GM23338 (cell line): Measurements from ENCODE around the gene HERPUD2. TPM values are rescaled to one million over a fixed set of nuclear protein-coding genes. Genes with fewer than 3 reads are reported as not detected.

ENCODE experiments used
- ATAC-seq: fragments of 200-7000 bp; cut with Tn5 transposase; 3 replicates; pipeline ENCODE4 v1.9.1; 2020
- DNase-seq: peaks from one replicate; pipeline ENCODE4 v3.0.0-alpha.2; 2015; ENCODE audit warnings: low spot score
- H2AFZ ChIP-seq: fragments of 200-600 bp; sonication (generic); 2 replicates; pipeline ENCODE4 v1.8.0; 2016; ENCODE audit warnings: antibody characterized with exemption, mild to moderate bottlenecking, moderate library complexity
- H3F3A ChIP-seq: fragments of 200-600 bp; sonication (generic); replicated peaks from 2 replicates; pipeline ENCODE4 v1.8.0; 2017; ENCODE audit warnings: antibody characterized with exemption, mixed run types, low read depth
- H3K27ac ChIP-seq: fragments of 200-600 bp; sonication (generic); 2 replicates; pipeline ENCODE4 v1.6.1; 2016; ENCODE audit warnings: low read depth
- H3K27me3 ChIP-seq: fragments of 200-600 bp; sonication (generic); 2 replicates; pipeline ENCODE4 v1.8.0; 2016; ENCODE audit warnings: mild to moderate bottlenecking, mixed run types, moderate library complexity; ENCODE audit not compliant: insufficient read depth
- H3K36me3 ChIP-seq: fragments of 200-600 bp; sonication (generic); 2 replicates; pipeline ENCODE4 v1.8.0; 2016; ENCODE audit warnings: mild to moderate bottlenecking; ENCODE audit not compliant: insufficient read depth
- H3K4me1 ChIP-seq: fragments of 200-600 bp; sonication (generic); 2 replicates; pipeline ENCODE4 v1.8.0; 2016; ENCODE audit warnings: mild to moderate bottlenecking, moderate library complexity; ENCODE audit not compliant: insufficient read depth
- H3K4me2 ChIP-seq: fragments of 200-600 bp; sonication (generic); 2 replicates; pipeline ENCODE4 v1.7.1; 2017; ENCODE audit warnings: mixed run types
- H3K4me3 ChIP-seq: fragments of 200-600 bp; sonication (generic); 2 replicates; pipeline ENCODE4 v1.6.1; 2016; ENCODE audit warnings: mixed run types
- H3K79me2 ChIP-seq: fragments of 200-600 bp; sonication (generic); replicated peaks from 2 replicates; pipeline ENCODE4 v1.8.0; 2017; ENCODE audit warnings: mild to moderate bottlenecking; ENCODE audit not compliant: insufficient read depth
- H3K9me2 ChIP-seq: fragments of 200-600 bp; sonication (generic); 2 replicates; pipeline ENCODE4 v1.8.0; 2017; ENCODE audit not compliant: insufficient read depth
- H4K20me1 ChIP-seq: fragments of 200-600 bp; sonication (generic); replicated peaks from 2 replicates; pipeline ENCODE4 v1.8.0; 2017; ENCODE audit warnings: mild to moderate bottlenecking; ENCODE audit not compliant: insufficient read depth
- H3K27ac Mint-ChIP-seq: 2 replicates; pipeline ENCODE4 v1.8.0; 2020; ENCODE audit warnings: inconsistent platforms, mild to moderate bottlenecking, moderate library complexity, mixed read lengths
- H3K27me3 Mint-ChIP-seq: 3 replicates; pipeline ENCODE4 v1.8.0; 2022; ENCODE audit warnings: low read depth, mild to moderate bottlenecking, moderate library complexity, mixed read lengths, inconsistent platforms; ENCODE audit not compliant: insufficient read depth, poor library complexity
- H3K36me3 Mint-ChIP-seq: 3 replicates; pipeline ENCODE4 v1.8.0; 2021; ENCODE audit warnings: low read depth, mild to moderate bottlenecking, inconsistent platforms, moderate library complexity, mixed read lengths
- H3K4me1 Mint-ChIP-seq: 3 replicates; pipeline ENCODE4 v1.8.0; 2020; ENCODE audit warnings: mild to moderate bottlenecking, inconsistent platforms, mixed read lengths
- H3K4me3 Mint-ChIP-seq: 3 replicates; pipeline ENCODE4 v1.8.0; 2021; ENCODE audit warnings: moderate library complexity, mild to moderate bottlenecking, inconsistent platforms, mixed read lengths
- H3K9me3 Mint-ChIP-seq: 3 replicates; pipeline ENCODE4 v1.8.0; 2020; ENCODE audit warnings: moderate library complexity, mild to moderate bottlenecking, inconsistent platforms, mixed read lengths
- CREB1 ChIP-seq: fragments of 250-450 bp; sonication (Bioruptor Pico); IDR thresholded peaks from 2 replicates; pipeline ENCODE4 v1.5.0; 2020; ENCODE audit warnings: low read depth, mild to moderate bottlenecking, moderate library complexity
- EZH2 ChIP-seq: fragments of 200-600 bp; sonication (generic); IDR thresholded peaks from one replicate; pipeline ENCODE4 v1.8.0; 2017; ENCODE audit warnings: antibody characterized with exemption, mild to moderate bottlenecking, low read depth; ENCODE audit not compliant: unreplicated experiment
- EZH2phosphoT487 ChIP-seq: fragments of 200-600 bp; sonication (generic); IDR thresholded peaks from one replicate; pipeline ENCODE4 v1.8.1; 2018; ENCODE audit warnings: antibody characterized with exemption; ENCODE audit not compliant: unreplicated experiment
- JUNB ChIP-seq: IDR thresholded peaks from one replicate; pipeline ENCODE4 v1.6.1; 2016; ENCODE audit warnings: antibody characterized with exemption; ENCODE audit not compliant: unreplicated experiment
- NANOG ChIP-seq: IDR thresholded peaks from 2 replicates; pipeline ENCODE4 v1.6.1; 2016; ENCODE audit warnings: antibody characterized with exemption, borderline replicate concordance
- STAT1 ChIP-seq: IDR thresholded peaks from one replicate; pipeline ENCODE4 v1.6.1; 2016; ENCODE audit warnings: antibody characterized with exemption; ENCODE audit not compliant: unreplicated experiment
- ZNF114 ChIP-seq: fragments of 250-450 bp; sonication (Bioruptor Pico); IDR thresholded peaks from 2 replicates; pipeline ENCODE4 v1.5.0; 2020; ENCODE audit warnings: mild to moderate bottlenecking, moderate library complexity
- ZNF331 ChIP-seq: fragments of 250-450 bp; sonication (Bioruptor Pico); IDR thresholded peaks from 2 replicates; pipeline ENCODE4 v1.5.0; 2020; ENCODE audit warnings: low read depth, mild to moderate bottlenecking, moderate library complexity
- polyA plus RNA-seq: library from polyadenylated mRNA; unstranded; fragments of >200 nt; fragmentation: Nextera tagmentation; extraction: Ambion mirVana; gene quantifications from 2 replicates; pipeline ENCODE4 v1.2.1, GENCODE V29; 2016
- total RNA-seq: library from RNA; depleted of rRNA; stranded (reverse); fragments of >200 nt; shearing (Covaris generic); gene quantifications from 2 replicates; pipeline ENCODE4 v1.2.3, GENCODE V29; 2014
- TF ChIP-seq, protein P1 (sequence below): IDR thresholded peaks from one replicate; pipeline ENCODE4 v1.6.1; 2018; ENCODE audit warnings: antibody characterized with exemption; ENCODE audit not compliant: unreplicated experiment
- TF ChIP-seq, protein P2 (sequence below), 2 experiments: fragments of 200-600 bp in 1 of 2; sonication (generic) in 1 of 2; conservative IDR thresholded peaks; 2 replicates each; pipeline versions ENCODE4 v1.5.1 to v1.6.1; 2016 to 2017; ENCODE audit warnings: antibody characterized with exemption in 2 of 2, low read depth in 2 of 2, mild to moderate bottlenecking in 2 of 2, moderate library complexity in 1 of 2
- TF ChIP-seq, protein P3 (sequence below): IDR thresholded peaks from 2 replicates; pipeline ENCODE4 v1.6.1; 2016; ENCODE audit warnings: antibody characterized with exemption
- TF ChIP-seq, protein P4 (sequence below): fragments of 250-450 bp; sonication (Bioruptor Pico); IDR thresholded peaks from 2 replicates; pipeline ENCODE4 v1.5.0; 2020; ENCODE audit warnings: mild to moderate bottlenecking, moderate library complexity

The HERPUD2 gene
- total and polyA plus RNA-seq, 2 experiments from 2014 or later: 8.0 to 12.0 TPM

DNA sequence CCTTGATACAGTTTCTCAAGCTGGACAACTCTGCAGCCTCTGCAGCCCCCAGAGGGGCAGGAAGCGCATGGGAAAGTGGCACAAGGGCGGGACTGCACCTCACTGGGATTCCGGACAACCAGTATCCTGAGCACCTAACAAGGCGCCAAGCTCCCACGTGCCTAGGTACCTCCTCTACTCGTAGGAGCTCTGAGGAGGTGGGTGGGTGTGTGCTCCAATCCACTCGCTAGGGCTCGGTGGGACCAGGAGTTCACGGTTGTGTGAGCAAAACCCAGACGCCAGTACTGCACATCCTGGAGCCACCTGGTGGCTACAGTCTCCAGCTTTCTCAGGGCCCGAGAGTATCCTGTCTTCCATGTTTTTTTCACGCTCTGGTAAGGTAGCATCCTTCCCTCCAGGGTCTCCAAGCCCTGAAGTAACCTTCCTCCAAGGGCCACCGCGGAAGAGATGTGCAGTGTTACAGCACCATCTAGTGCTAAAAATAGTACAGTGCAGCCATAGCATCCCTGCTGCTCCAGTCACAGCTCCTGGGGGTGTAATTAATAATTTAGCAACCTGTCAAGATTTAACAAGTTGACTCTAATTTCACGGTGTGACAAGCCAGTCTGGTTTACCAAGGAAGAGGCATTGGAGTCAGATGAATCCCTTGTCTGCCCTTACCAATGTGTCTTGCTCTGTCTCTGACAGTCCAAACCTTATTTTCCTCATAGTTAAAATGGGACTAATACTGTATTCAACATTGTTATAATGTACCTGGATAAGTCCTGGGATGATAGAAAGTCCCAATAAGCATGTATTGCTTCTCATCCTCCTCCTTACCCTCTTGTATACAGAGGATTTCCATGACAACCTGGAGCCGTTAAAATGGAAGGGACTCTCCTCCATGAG is 70.4 kb downstream of the HERPUD2 start:
- Mint-ChIP-seq H3K4me3 (no peak overlapping the region), H3K27me3 (no peaks in the 10 kb centered on the region), H3K9me3 (no peaks in the 10 kb centered on the region), H3K27ac (no peak overlapping the region), H3K4me1 (peaks cover 12% of the 10 kb centered on the region), H3K36me3 (no peaks in the 10 kb centered on the region)
- Histone ChIP-seq H3K27me3 (no peaks in the 10 kb centered on the region), H4K20me1 (no peaks in the 10 kb centered on the region), H3K9me2 (no peaks in the 10 kb centered on the region), H3K4me3 (no peak overlapping the region), H2AFZ (0 out of 2 replicates have a peak overlapping the region, but pooled peaks have one; percentile 0), H3K36me3 (no peaks in the 10 kb centered on the region), H3K4me2 (no peak overlapping the region), H3F3A (no peaks in the 10 kb centered on the region), H3K27ac (no peak overlapping the region), H3K79me2 (no peaks in the 10 kb centered on the region), H3K4me1 (peaks cover 7% of the 10 kb centered on the region; the same call in 1 of the 2 replicates)
- ATAC-seq (peak; percentile 97), DNase-seq (peak; percentile 89)
- TF ChIP-seq CREB1 (CRISPR knock-in tag) (no peak; the same call in 1 of the 2 replicates), EZH2phosphoT487 (no peak), EZH2 (no peak), JUNB (no peak), ZNF114 (CRISPR knock-in tag) (0 out of 2 replicates have a peak, but pooled peaks have one; percentile 44), NANOG (no peak), ZNF331 (CRISPR knock-in tag) (no peak), STAT1 (no peak)
- TF ChIP-seq, protein P1, sequence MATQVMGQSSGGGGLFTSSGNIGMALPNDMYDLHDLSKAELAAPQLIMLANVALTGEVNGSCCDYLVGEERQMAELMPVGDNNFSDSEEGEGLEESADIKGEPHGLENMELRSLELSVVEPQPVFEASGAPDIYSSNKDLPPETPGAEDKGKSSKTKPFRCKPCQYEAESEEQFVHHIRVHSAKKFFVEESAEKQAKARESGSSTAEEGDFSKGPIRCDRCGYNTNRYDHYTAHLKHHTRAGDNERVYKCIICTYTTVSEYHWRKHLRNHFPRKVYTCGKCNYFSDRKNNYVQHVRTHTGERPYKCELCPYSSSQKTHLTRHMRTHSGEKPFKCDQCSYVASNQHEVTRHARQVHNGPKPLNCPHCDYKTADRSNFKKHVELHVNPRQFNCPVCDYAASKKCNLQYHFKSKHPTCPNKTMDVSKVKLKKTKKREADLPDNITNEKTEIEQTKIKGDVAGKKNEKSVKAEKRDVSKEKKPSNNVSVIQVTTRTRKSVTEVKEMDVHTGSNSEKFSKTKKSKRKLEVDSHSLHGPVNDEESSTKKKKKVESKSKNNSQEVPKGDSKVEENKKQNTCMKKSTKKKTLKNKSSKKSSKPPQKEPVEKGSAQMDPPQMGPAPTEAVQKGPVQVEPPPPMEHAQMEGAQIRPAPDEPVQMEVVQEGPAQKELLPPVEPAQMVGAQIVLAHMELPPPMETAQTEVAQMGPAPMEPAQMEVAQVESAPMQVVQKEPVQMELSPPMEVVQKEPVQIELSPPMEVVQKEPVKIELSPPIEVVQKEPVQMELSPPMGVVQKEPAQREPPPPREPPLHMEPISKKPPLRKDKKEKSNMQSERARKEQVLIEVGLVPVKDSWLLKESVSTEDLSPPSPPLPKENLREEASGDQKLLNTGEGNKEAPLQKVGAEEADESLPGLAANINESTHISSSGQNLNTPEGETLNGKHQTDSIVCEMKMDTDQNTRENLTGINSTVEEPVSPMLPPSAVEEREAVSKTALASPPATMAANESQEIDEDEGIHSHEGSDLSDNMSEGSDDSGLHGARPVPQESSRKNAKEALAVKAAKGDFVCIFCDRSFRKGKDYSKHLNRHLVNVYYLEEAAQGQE: no peak
- TF ChIP-seq, protein P2, sequence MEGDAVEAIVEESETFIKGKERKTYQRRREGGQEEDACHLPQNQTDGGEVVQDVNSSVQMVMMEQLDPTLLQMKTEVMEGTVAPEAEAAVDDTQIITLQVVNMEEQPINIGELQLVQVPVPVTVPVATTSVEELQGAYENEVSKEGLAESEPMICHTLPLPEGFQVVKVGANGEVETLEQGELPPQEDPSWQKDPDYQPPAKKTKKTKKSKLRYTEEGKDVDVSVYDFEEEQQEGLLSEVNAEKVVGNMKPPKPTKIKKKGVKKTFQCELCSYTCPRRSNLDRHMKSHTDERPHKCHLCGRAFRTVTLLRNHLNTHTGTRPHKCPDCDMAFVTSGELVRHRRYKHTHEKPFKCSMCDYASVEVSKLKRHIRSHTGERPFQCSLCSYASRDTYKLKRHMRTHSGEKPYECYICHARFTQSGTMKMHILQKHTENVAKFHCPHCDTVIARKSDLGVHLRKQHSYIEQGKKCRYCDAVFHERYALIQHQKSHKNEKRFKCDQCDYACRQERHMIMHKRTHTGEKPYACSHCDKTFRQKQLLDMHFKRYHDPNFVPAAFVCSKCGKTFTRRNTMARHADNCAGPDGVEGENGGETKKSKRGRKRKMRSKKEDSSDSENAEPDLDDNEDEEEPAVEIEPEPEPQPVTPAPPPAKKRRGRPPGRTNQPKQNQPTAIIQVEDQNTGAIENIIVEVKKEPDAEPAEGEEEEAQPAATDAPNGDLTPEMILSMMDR (conservative IDR thresholded peaks at IDR 0.05; ENCODE audit: low read depth in 2 of 2): peak; percentile 88 to 90
- TF ChIP-seq, protein P3, sequence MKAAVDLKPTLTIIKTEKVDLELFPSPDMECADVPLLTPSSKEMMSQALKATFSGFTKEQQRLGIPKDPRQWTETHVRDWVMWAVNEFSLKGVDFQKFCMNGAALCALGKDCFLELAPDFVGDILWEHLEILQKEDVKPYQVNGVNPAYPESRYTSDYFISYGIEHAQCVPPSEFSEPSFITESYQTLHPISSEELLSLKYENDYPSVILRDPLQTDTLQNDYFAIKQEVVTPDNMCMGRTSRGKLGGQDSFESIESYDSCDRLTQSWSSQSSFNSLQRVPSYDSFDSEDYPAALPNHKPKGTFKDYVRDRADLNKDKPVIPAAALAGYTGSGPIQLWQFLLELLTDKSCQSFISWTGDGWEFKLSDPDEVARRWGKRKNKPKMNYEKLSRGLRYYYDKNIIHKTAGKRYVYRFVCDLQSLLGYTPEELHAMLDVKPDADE: no peak
- TF ChIP-seq, protein P4, sequence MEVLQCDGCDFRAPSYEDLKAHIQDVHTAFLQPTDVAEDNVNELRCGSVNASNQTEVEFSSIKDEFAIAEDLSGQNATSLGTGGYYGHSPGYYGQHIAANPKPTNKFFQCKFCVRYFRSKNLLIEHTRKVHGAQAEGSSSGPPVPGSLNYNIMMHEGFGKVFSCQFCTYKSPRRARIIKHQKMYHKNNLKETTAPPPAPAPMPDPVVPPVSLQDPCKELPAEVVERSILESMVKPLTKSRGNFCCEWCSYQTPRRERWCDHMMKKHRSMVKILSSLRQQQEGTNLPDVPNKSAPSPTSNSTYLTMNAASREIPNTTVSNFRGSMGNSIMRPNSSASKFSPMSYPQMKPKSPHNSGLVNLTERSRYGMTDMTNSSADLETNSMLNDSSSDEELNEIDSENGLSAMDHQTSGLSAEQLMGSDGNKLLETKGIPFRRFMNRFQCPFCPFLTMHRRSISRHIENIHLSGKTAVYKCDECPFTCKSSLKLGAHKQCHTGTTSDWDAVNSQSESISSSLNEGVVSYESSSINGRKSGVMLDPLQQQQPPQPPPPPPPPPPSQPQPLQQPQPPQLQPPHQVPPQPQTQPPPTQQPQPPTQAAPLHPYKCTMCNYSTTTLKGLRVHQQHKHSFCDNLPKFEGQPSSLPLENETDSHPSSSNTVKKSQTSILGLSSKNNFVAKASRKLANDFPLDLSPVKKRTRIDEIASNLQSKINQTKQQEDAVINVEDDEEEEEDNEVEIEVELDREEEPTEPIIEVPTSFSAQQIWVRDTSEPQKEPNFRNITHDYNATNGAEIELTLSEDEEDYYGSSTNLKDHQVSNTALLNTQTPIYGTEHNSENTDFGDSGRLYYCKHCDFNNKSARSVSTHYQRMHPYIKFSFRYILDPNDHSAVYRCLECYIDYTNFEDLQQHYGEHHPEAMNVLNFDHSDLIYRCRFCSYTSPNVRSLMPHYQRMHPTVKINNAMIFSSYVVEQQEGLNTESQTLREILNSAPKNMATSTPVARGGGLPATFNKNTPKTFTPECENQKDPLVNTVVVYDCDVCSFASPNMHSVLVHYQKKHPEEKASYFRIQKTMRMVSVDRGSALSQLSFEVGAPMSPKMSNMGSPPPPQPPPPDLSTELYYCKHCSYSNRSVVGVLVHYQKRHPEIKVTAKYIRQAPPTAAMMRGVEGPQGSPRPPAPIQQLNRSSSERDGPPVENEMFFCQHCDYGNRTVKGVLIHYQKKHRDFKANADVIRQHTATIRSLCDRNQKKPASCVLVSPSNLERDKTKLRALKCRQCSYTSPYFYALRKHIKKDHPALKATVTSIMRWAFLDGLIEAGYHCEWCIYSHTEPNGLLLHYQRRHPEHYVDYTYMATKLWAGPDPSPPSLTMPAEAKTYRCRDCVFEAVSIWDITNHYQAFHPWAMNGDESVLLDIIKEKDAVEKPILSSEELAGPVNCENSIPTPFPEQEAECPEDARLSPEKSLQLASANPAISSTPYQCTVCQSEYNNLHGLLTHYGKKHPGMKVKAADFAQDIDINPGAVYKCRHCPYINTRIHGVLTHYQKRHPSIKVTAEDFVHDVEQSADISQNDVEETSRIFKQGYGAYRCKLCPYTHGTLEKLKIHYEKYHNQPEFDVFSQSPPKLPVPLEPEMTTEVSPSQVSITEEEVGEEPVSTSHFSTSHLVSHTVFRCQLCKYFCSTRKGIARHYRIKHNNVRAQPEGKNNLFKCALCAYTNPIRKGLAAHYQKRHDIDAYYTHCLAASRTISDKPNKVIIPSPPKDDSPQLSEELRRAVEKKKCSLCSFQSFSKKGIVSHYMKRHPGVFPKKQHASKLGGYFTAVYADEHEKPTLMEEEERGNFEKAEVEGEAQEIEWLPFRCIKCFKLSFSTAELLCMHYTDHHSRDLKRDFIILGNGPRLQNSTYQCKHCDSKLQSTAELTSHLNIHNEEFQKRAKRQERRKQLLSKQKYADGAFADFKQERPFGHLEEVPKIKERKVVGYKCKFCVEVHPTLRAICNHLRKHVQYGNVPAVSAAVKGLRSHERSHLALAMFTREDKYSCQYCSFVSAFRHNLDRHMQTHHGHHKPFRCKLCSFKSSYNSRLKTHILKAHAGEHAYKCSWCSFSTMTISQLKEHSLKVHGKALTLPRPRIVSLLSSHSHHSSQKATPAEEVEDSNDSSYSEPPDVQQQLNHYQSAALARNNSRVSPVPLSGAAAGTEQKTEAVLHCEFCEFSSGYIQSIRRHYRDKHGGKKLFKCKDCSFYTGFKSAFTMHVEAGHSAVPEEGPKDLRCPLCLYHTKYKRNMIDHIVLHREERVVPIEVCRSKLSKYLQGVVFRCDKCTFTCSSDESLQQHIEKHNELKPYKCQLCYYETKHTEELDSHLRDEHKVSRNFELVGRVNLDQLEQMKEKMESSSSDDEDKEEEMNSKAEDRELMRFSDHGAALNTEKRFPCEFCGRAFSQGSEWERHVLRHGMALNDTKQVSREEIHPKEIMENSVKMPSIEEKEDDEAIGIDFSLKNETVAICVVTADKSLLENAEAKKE (CRISPR knock-in tag): peak; percentile 52; the same call in 1 of the 2 replicates
